ENCODE data around the gene RAB7A. TPM values are rescaled to one million over a fixed set of nuclear protein-coding genes. Genes with fewer than 3 reads are reported as not detected.
A peak's percentile ranks its signal among the peaks of the same experiment; 100 is the strongest.

The RAB7A gene
- total and polyA plus RNA-seq, 2 donors (not counting 1 experiment from before 2014, with no cell fraction given): 62.7 to 138 TPM

GRCh38 chr3:128681369-128681829 lies 44.6 kb upstream of the RAB7A start:
- Mint-ChIP-seq H3K4me1 (peaks cover 22% of the 10 kb centered on the region), H3K27ac (peak overlapping the region; percentile 99), H3K9me3 (ENCODE audit: insufficient read depth) (no peaks in the 10 kb centered on the region), H3K4me3 (peak overlapping the region; percentile 98), H3K27me3 (no peaks in the 10 kb centered on the region)
- H3K9ac ChIP-seq (ENCODE audit: low read length): peak overlapping the region; percentile 95
- no peaks in the 10 kb centered on the region for H3K27me3 ChIP-seq (replicated peaks in 1 of 4; ENCODE audit: control extremely low read depth in 1 of 4, control insufficient read depth in 3 of 4, insufficient read depth in 4 of 4, low read length in 3 of 4)
- intact Hi-C loops (cut with micrococcal nuclease): loop anchor here (1.0 to 2.0 kb wide), 5 partner anchors 44 to 165 kb away; no protein-coding TSS in a partner anchor
- H3K4me3 ChIP-seq (ENCODE audit: control extremely low read depth in 1 of 5, extremely low read depth in 1 of 5, insufficient read depth in 1 of 5, low read depth in 2 of 5, low read length in 4 of 5): peak overlapping the region; percentile 66 to 89 (median 74)
- peaks cover 20 to 32% of the 10 kb centered on the region in 2 donors for H3K4me1 ChIP-seq (ENCODE audit: control insufficient read depth in 2 of 2, insufficient read depth in 2 of 2, low read length in 2 of 2)
- CTCF ChIA-PET: interaction anchor here (0.8 to 3.3 kb wide), 18 partner anchors 9 to 564 kb away, joined by 3 to 85 read pairs (median 6); partner anchors contain the start of genes ACAD9 and RAB7A
- no peaks in the 10 kb centered on the region for H4K20me1 ChIP-seq (ENCODE audit: control insufficient read depth, insufficient read depth, low read length, poor library complexity, severe bottlenecking)
- H3K27ac ChIP-seq (ENCODE audit: low read length in 2 of 2): peak overlapping the region; percentile 93 to 95
- POLR2A ChIA-PET: interaction anchor here (1.2 to 2.5 kb wide), 9 partner anchors 9 to 197 kb away, joined by 3 to 19 read pairs (median 9); partner anchors contain the start of genes ACAD9, RAB7A and RPN1
- DNase-seq: no peak
- WGBS (ENCODE audit: insufficient coverage): 53% methylated on average over 7 of the region's 9 CpGs
- peaks cover 3% of the 10 kb centered on the region for H3K79me2 ChIP-seq (ENCODE audit: control insufficient read depth, insufficient read depth, low read length)
- peak overlapping the region; percentile 80 for H3K4me2 ChIP-seq (replicated peaks; ENCODE audit: low read depth, low read length, poor library complexity, severe bottlenecking)
- no peak for TF ChIP-seq EZH2 (IDR thresholded peaks at IDR 0.05; ENCODE audit: borderline replicate concordance, insufficient read depth, low read depth, low read length, poor library complexity, severe bottlenecking)
- no peak for TF ChIP-seq CTCF (IDR thresholded peaks at IDR 0.05)
- H3K36me3 ChIP-seq (replicated peaks in 1 of 2; ENCODE audit: control extremely low read depth in 1 of 2, control insufficient read depth in 1 of 2, extremely low read depth in 1 of 2, insufficient read depth in 2 of 2, low read length in 1 of 2): no peaks in the 10 kb centered on the region
- peak overlapping the region; percentile 99 for H2AFZ ChIP-seq (ENCODE audit: insufficient read depth, low read depth, low read length, poor library complexity, severe bottlenecking)
- H3K9me3 ChIP-seq (ENCODE audit: control extremely low read depth in 1 of 3, control insufficient read depth in 2 of 3, insufficient read depth in 1 of 3, low read length in 2 of 3): peaks cover 0 to 6% (median 0%) of the 10 kb centered on the region in 3 donors
- no peak for ATAC-seq (ENCODE audit: low read depth)

GRCh38 chr3:128683957-128684356 lies 42.0 kb upstream of the RAB7A start:
- H4K20me1 ChIP-seq (ENCODE audit: control insufficient read depth, insufficient read depth, low read length, poor library complexity, severe bottlenecking): no peaks in the 10 kb centered on the region
- no peak overlapping the region for H2AFZ ChIP-seq (ENCODE audit: insufficient read depth, low read depth, low read length, poor library complexity, severe bottlenecking)
- no peaks in the 10 kb centered on the region for H3K27me3 ChIP-seq (replicated peaks in 1 of 4; ENCODE audit: control extremely low read depth in 1 of 4, control insufficient read depth in 3 of 4, insufficient read depth in 4 of 4, low read length in 3 of 4)
- WGBS (ENCODE audit: insufficient coverage): no CpG with 5 or more reads among the region's 3 CpGs
- TF ChIP-seq EZH2 (IDR thresholded peaks at IDR 0.05; ENCODE audit: borderline replicate concordance, insufficient read depth, low read depth, low read length, poor library complexity, severe bottlenecking): no peak
- no peak for TF ChIP-seq CTCF (IDR thresholded peaks at IDR 0.05)
- ATAC-seq (ENCODE audit: low read depth) (no peak), DNase-seq (no peak)
- POLR2A ChIA-PET: interaction anchor here (0.7 kb wide), 1 partner anchor 1633 kb away, joined by 3 read pairs; no protein-coding TSS in a partner anchor
- peaks cover 20 to 32% of the 10 kb centered on the region in 2 donors for H3K4me1 ChIP-seq (ENCODE audit: control insufficient read depth in 2 of 2, insufficient read depth in 2 of 2, low read length in 2 of 2)
- peaks cover 3% of the 10 kb centered on the region for H3K79me2 ChIP-seq (ENCODE audit: control insufficient read depth, insufficient read depth, low read length)
- H3K27ac ChIP-seq (ENCODE audit: low read length in 2 of 2): no peak overlapping the region
- H3K27ac Mint-ChIP-seq: peak overlapping the region; percentile 46
- no peak overlapping the region for H3K9ac ChIP-seq (ENCODE audit: low read length)
- intact Hi-C loops (cut with micrococcal nuclease): no loop called here
- H3K9me3 Mint-ChIP-seq (ENCODE audit: insufficient read depth): no peaks in the 10 kb centered on the region
- peaks cover 0 to 6% (median 0%) of the 10 kb centered on the region in 3 donors for H3K9me3 ChIP-seq (ENCODE audit: control extremely low read depth in 1 of 3, control insufficient read depth in 2 of 3, insufficient read depth in 1 of 3, low read length in 2 of 3)
- no peak overlapping the region for H3K4me3 Mint-ChIP-seq
- no peak overlapping the region for H3K4me3 ChIP-seq (ENCODE audit: control extremely low read depth in 1 of 5, extremely low read depth in 1 of 5, insufficient read depth in 1 of 5, low read depth in 2 of 5, low read length in 4 of 5)
- CTCF ChIA-PET: no interaction called here
- no peaks in the 10 kb centered on the region for H3K36me3 ChIP-seq (replicated peaks in 1 of 2; ENCODE audit: control extremely low read depth in 1 of 2, control insufficient read depth in 1 of 2, extremely low read depth in 1 of 2, insufficient read depth in 2 of 2, low read length in 1 of 2)
- H3K4me1 Mint-ChIP-seq: peaks cover 23% of the 10 kb centered on the region
- H3K4me2 ChIP-seq (replicated peaks; ENCODE audit: low read depth, low read length, poor library complexity, severe bottlenecking): no peak overlapping the region
- H3K27me3 Mint-ChIP-seq: no peaks in the 10 kb centered on the region

Measured in B cell (primary cell).